OCI-LY7 (cell line): ENCODE measurements around the gene TULP4. TPM values are rescaled to one million over a fixed set of nuclear protein-coding genes. Genes with fewer than 3 reads are reported as not detected.

Source experiments
- BruUV-seq: library from RNA; stranded (reverse); fragments of 400-500 nt; replicated peaks from 2 replicates; lab custom pipeline; 2021; lab: Mats Ljungman, UMichigan
- CTCF ChIA-PET: fragments of 300-600 bp; sonication (Branson Sonifier 250); formaldehyde crosslinking; loops from one replicate; lab custom pipeline; 2022; ENCODE audit warnings: antibody characterized with exemption; ENCODE audit not compliant: unreplicated experiment; lab: Charles Lee
- POLR2A ChIA-PET: fragments of 300-600 bp; sonication (Branson Sonifier 250); formaldehyde crosslinking; loops from one replicate; lab custom pipeline; 2022; ENCODE audit warnings: antibody characterized with exemption; lab: Charles Lee
- DNase-seq: peaks from one replicate; pipeline ENCODE4 v3.0.0-alpha.2; 2015; ENCODE audit warnings: low spot score
- H2AFZ ChIP-seq: fragments of 200-600 bp; sonication (generic), shearing (Covaris generic); 2 replicates; pipeline ENCODE4 v1.6.1; 2014; ENCODE audit warnings: mild to moderate bottlenecking, antibody characterized with exemption, low read length, moderate library complexity
- H3K27ac ChIP-seq: fragments of 200-600 bp; sonication (generic); 2 replicates; pipeline ENCODE4 v1.5.1; 2014; ENCODE audit warnings: mixed run types, low read depth, mild to moderate bottlenecking, moderate library complexity, low read length, inconsistent platforms; ENCODE audit not compliant: poor library complexity, severe bottlenecking
- H3K36me3 ChIP-seq: fragments of 200-600 bp; sonication (generic); 2 replicates; pipeline ENCODE4 v1.6.1; 2014; ENCODE audit warnings: mild to moderate bottlenecking, antibody characterized with exemption, low read length, moderate library complexity, mixed read lengths; ENCODE audit not compliant: insufficient read depth
- H3K4me1 ChIP-seq: fragments of 200-600 bp; sonication (generic); 2 replicates; pipeline ENCODE4 v1.5.1; 2014; ENCODE audit warnings: mild to moderate bottlenecking, low read length; ENCODE audit not compliant: insufficient read depth, poor library complexity, severe bottlenecking
- H3K4me2 ChIP-seq: fragments of 200-600 bp; sonication (generic); 2 replicates; pipeline ENCODE4 v1.6.1; 2014; ENCODE audit warnings: mild to moderate bottlenecking, low read length
- H3K4me3 ChIP-seq: fragments of 200-600 bp; sonication (generic); 2 replicates; pipeline ENCODE4 v1.5.1; 2014; ENCODE audit warnings: mild to moderate bottlenecking, low read depth, low read length; ENCODE audit not compliant: poor library complexity, severe bottlenecking
- H3K79me2 ChIP-seq: fragments of 200-600 bp; sonication (generic); 2 replicates; pipeline ENCODE4 v1.6.1; 2016; ENCODE audit warnings: low read depth, mild to moderate bottlenecking, low read length, moderate library complexity, mixed read lengths; ENCODE audit not compliant: insufficient read depth
- H3K9me2 ChIP-seq: fragments of 200-600 bp; sonication (generic); 2 replicates; pipeline ENCODE4 v1.6.1; 2016; ENCODE audit warnings: mild to moderate bottlenecking, low read length, mixed read lengths; ENCODE audit not compliant: insufficient read depth
- H3K9me3 ChIP-seq: fragments of 200-600 bp; sonication (generic); 2 replicates; pipeline ENCODE4 v1.6.1; 2014; ENCODE audit warnings: mild to moderate bottlenecking, mixed run types, low read length, mixed read lengths
- H4K20me1 ChIP-seq: fragments of 200-600 bp; sonication (generic); 2 replicates; pipeline ENCODE4 v1.6.1; 2014; ENCODE audit warnings: mild to moderate bottlenecking, antibody characterized with exemption, low read length, moderate library complexity, mixed read lengths; ENCODE audit not compliant: insufficient read depth
- CTCF ChIP-seq: fragments of 200-600 bp; sonication (generic); conservative IDR thresholded peaks from 2 replicates; pipeline ENCODE4 v1.5.1; 2014; ENCODE audit warnings: mild to moderate bottlenecking, antibody characterized with exemption, low read length, moderate library complexity, mixed read lengths
- EZH2phosphoT487 ChIP-seq: fragments of 200-600 bp; sonication (generic); IDR thresholded peaks from 2 replicates; pipeline ENCODE4 v1.6.1; 2018; ENCODE audit warnings: low read depth, borderline replicate concordance, mild to moderate bottlenecking, mixed run types, antibody characterized with exemption, low read length, moderate library complexity, mixed read lengths
- intact Hi-C: fragments of 100-400 bp; cut with micrococcal nuclease; formaldehyde crosslinking; loops from one replicate; pipeline ENCODE4 v1.10.0; 2022; ENCODE audit not compliant: unreplicated experiment
- total RNA-seq, 2 experiments: library from RNA; depleted of rRNA in 1 of 2; stranded (reverse); fragments of >200 nt in 1 of 2; shearing (Covaris generic) in 1 of 2; gene quantifications; 2 replicates each; pipeline ENCODE4 v1.2.3, GENCODE V29; 2014 to 2022

Gene TULP4
- total RNA-seq, 2 experiments from 2014 or later = 62.1 to 64.8 TPM

- no TSS peak for BruUV-seq
- intact Hi-C loops = no loop called here
Observed at GRCh38 chr6:158431560-158431959, 119.3 kb downstream of the TULP4 start.

GRCh38 chr6:158437571-158437970, 125.3 kb downstream of the TULP4 start:
- Histone ChIP-seq H3K36me3 (no peaks in the 10 kb centered on the region), H4K20me1 (no peaks in the 10 kb centered on the region), H2AFZ (no peak overlapping the region), H3K4me1 (peaks cover 10% of the 10 kb centered on the region), H3K9me2 (no peaks in the 10 kb centered on the region), H3K4me3 (no peak overlapping the region), H3K4me2 (no peak overlapping the region), H3K9me3 (no peaks in the 10 kb centered on the region), H3K27ac (no peak overlapping the region), H3K79me2 (no peaks in the 10 kb centered on the region)
- POLR2A ChIA-PET = no interaction called here
- no peak for DNase-seq
- CTCF ChIA-PET = no interaction called here
- no TSS peak for BruUV-seq
- TF ChIP-seq CTCF = no peak
- no peak for TF ChIP-seq EZH2phosphoT487
- intact Hi-C loops = no loop called here

More at GRCh38 chr6:158431560-158431959, 119.3 kb downstream of the TULP4 start:
- CTCF ChIA-PET = interaction anchor here (0.7 kb wide), 1 partner anchor 78 kb away, joined by 3 read pairs; no protein-coding TSS in a partner anchor
- POLR2A ChIA-PET = interaction anchor here (0.6 to 1.2 kb wide), 3 partner anchors 8 to 16 kb away, joined by 3 to 6 read pairs (median 4); no protein-coding TSS in a partner anchor
- Histone ChIP-seq H2AFZ (no peak overlapping the region), H3K4me1 (no peaks in the 10 kb centered on the region), H3K4me3 (no peak overlapping the region), H3K4me2 (no peak overlapping the region), H3K79me2 (no peaks in the 10 kb centered on the region), H3K36me3 (no peaks in the 10 kb centered on the region), H3K27ac (no peak overlapping the region), H3K9me2 (no peaks in the 10 kb centered on the region), H3K9me3 (no peaks in the 10 kb centered on the region), H4K20me1 (no peaks in the 10 kb centered on the region)
- no peak for DNase-seq
- no peak for TF ChIP-seq EZH2phosphoT487
- TF ChIP-seq CTCF = no peak

- H3K79me2 ChIP-seq = no peaks in the 10 kb centered on the region
- H2AFZ ChIP-seq = no peak overlapping the region
- POLR2A ChIA-PET = no interaction called here
- no TSS peak for BruUV-seq
- no peak for DNase-seq
- H3K36me3 ChIP-seq = no peaks in the 10 kb centered on the region
- no peaks in the 10 kb centered on the region for H4K20me1 ChIP-seq
- intact Hi-C loops = no loop called here
- CTCF ChIA-PET = no interaction called here
- no peaks in the 10 kb centered on the region for H3K9me3 ChIP-seq
- H3K4me1 ChIP-seq = peaks cover 10% of the 10 kb centered on the region
- no peak overlapping the region for H3K4me3 ChIP-seq
- no peak for TF ChIP-seq CTCF
- no peak for TF ChIP-seq EZH2phosphoT487
- H3K4me2 ChIP-seq = no peak overlapping the region
- H3K9me2 ChIP-seq = no peaks in the 10 kb centered on the region
- no peak overlapping the region for H3K27ac ChIP-seq
Observed at GRCh38 chr6:158438226-158438625, 126.0 kb downstream of the TULP4 start.
